Hepatocyte (in vitro differentiated cells): ENCODE data around the gene HEXA.
"Not testable (repeated sequence)": the region's sequence is repeated elsewhere in the genome, so short reads cannot be mapped to it uniquely, and the experiment has no call there.

Source experiments
- CTCF ChIP-seq: fragments of 200-600 bp; sonication (generic); IDR thresholded peaks from 2 replicates; pipeline ENCODE4 v1.5.1; 2016; ENCODE audit warnings: antibody characterized with exemption, mild to moderate bottlenecking; ENCODE audit not compliant: poor library complexity
- EZH2 ChIP-seq: fragments of 200-600 bp; sonication (generic); IDR thresholded peaks from 2 replicates; pipeline ENCODE4 v1.6.1; 2016; ENCODE audit warnings: antibody characterized with exemption, mild to moderate bottlenecking, borderline replicate concordance

GRCh38 chr15:72396331-72396730 lies 20.5 kb upstream of the HEXA start:
- TF ChIP-seq EZH2, CTCF: not testable (repeated sequence)
